HFF-Myc (cell line): ENCODE results near the gene SLC4A9.

ENCODE experiments used
- DNase-seq: peaks from one replicate; pipeline ENCODE4 v3.0.0-alpha.2; 2011; ENCODE audit warnings: low read depth; ENCODE audit errors: extremely low read depth
- H3K4me3 ChIP-seq: replicated peaks from 2 replicates; pipeline ENCODE4 v1.5.1; 2011; ENCODE audit warnings: low read depth, mild to moderate bottlenecking, control low read depth, low read length
- TF ChIP-seq, protein P1 (sequence below): IDR thresholded peaks from 2 replicates; pipeline ENCODE4 v1.5.1; 2012; ENCODE audit warnings: mild to moderate bottlenecking, low read depth, low read length, control low read depth; ENCODE audit errors: missing control alignments

The SLC4A9 gene

GRCh38 chr5:140318792-140319191 lies 41.2 kb upstream of the SLC4A9 start:
- H3K4me3 ChIP-seq = no peak overlapping the region
- TF ChIP-seq, protein P1, sequence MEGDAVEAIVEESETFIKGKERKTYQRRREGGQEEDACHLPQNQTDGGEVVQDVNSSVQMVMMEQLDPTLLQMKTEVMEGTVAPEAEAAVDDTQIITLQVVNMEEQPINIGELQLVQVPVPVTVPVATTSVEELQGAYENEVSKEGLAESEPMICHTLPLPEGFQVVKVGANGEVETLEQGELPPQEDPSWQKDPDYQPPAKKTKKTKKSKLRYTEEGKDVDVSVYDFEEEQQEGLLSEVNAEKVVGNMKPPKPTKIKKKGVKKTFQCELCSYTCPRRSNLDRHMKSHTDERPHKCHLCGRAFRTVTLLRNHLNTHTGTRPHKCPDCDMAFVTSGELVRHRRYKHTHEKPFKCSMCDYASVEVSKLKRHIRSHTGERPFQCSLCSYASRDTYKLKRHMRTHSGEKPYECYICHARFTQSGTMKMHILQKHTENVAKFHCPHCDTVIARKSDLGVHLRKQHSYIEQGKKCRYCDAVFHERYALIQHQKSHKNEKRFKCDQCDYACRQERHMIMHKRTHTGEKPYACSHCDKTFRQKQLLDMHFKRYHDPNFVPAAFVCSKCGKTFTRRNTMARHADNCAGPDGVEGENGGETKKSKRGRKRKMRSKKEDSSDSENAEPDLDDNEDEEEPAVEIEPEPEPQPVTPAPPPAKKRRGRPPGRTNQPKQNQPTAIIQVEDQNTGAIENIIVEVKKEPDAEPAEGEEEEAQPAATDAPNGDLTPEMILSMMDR = no peak
- no peak for DNase-seq

DNA sequence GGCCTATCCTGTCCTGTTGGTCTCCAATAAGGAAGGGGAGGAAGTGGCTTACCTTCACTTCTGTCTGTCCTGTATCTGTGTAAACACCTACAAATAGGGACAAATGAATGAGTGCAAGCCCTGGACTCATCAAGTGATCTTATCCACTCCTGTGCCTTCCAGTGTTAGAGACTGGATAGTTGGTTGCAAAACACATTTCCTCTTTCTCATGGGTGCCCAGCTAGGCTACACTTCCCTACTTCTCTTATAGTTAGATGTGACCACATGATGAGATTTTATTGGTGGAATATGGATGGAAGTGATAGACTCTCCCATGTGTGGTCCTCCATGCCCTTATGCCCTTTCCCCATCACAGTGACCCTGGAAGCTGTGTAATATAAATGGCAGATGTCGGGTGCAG lies 40.2 kb upstream of the SLC4A9 start:
- TF ChIP-seq, protein P1 = no peak
- H3K4me3 ChIP-seq = no peak overlapping the region
- no peak for DNase-seq

GRCh38 chr5:140321796-140322195 lies 38.2 kb upstream of the SLC4A9 start:
- H3K4me3 ChIP-seq = no peak overlapping the region
- TF ChIP-seq, protein P1 = no peak
- DNase-seq = no peak

GRCh38 chr5:140322751-140323731 lies 37.0 kb upstream of the SLC4A9 start:
- TF ChIP-seq, protein P1 = no peak
- H3K4me3 ChIP-seq = no peak overlapping the region
- DNase-seq = peak; percentile 39

DNA sequence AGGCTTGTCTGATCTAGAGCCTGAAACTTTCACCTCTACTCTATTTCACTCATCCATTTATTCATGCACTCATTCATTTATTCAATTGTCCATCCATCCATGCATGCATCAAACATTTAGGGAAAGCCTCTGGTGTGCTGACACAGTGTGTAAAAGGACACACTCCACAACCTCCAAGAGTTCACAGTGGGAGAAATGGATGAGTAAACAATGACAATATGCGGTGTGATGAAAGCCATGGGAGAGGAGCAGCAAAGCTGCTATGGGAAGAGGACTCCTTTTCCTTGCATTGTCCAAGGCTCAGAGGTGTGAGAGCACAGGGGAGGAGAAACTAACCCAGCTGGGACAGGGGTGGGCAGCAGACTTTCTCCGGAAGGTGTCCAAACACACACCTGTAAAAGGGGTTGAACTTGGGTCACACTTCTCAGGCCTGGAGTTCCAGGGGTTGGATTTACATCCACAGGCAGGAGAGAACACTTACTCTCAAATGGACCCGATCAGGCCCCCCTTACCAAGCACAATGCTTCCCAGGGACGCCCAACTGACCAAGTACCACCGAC lies 35.9 kb upstream of the SLC4A9 start:
- TF ChIP-seq, protein P1 = no peak
- no peak for DNase-seq
- no peak overlapping the region for H3K4me3 ChIP-seq

GRCh38 chr5:140324617-140325241 lies 35.3 kb upstream of the SLC4A9 start:
- no peak for DNase-seq
- H3K4me3 ChIP-seq = no peak overlapping the region
- TF ChIP-seq, protein P1 = no peak
